ENCODE data around the gene CACNA1C. TPM values are rescaled to one million over a fixed set of nuclear protein-coding genes. Genes with fewer than 3 reads are reported as not detected.

CACNA1C gene
- total RNA-seq, 1 donor from 2014 or later: not detected

DNA sequence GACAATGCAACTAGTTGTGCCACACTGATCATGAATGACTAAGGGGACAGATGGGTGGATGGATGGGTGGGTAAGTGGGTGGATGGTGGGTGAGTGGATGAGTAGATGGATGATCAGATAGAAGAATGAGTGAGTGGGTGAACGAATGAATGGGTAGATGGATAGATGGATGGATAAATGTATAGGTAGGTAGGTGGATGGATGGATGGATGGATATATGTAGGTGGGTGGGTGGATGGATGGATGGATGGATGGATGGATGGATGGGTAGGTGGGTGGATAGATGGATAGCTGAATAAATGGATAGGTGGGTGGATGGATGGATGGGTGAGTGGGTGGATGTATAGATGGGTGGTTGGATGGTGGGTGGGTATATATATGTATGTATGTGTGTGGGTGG, 393.2 kb downstream of the CACNA1C start:
- no peak for DNase-seq (ENCODE audit: low read depth)

DNA sequence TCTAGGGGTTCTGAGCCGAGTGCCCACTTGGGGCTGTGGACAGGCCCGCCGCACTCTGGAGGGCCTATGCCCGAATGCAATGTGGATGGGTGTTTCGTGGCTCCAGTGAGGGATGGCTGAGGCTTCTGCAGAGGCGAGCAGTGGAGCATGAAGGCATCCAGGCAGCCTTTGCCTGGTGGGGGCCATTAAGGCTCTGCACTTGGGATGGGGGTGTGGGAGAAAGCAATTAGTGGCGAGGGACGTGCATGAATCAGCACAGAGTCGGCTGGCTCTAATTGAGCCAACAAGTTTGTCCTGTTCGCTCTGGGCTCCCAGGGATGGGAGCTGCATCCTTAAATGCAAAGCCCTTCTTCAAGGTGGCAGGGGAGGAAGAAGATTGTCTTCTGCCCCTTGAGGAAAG, 395.1 kb downstream of the CACNA1C start:
- no peak for DNase-seq (ENCODE audit: low read depth)

DNA sequence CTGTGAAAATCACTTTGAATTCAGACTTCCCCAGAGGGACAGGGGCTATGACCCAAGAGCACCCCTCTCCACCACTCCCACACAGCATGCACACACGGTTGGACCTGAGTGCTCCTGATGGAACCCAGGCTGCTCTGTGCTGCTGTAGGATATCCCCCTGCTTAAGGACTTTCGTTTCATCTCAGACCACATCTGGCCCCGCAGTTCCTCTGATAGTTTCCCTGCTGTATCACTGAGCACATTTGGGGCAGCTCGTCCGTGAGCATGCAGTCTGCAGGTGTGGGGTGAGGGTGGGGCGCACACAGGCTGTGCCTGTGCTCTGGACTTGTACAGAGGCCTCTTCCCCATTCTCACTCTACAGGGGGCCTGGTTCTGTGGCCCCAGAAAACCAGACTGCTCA, 396.8 kb downstream of the CACNA1C start:
- DNase-seq (ENCODE audit: low read depth): no peak

DNA sequence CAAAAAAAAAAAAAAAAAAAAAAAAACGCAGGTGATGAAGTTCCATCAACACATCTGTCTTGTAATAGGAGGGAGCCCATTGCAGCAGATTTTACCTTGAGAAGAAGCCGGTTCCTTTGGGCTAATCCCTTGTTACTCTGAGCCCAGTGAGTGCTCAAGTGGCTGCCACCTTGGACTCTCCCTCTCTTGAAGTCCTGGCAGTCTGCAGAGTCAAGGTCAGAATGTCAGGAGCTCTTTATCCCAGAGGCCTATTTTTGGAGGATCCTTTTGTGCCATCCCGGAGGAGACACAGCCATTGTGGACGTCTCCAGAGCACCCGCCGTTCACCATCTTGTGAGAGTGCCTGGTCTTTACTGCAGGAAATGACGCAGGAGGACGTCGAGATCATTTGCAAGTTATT, 397.8 kb downstream of the CACNA1C start:
- no peak for DNase-seq (ENCODE audit: low read depth)

DNA sequence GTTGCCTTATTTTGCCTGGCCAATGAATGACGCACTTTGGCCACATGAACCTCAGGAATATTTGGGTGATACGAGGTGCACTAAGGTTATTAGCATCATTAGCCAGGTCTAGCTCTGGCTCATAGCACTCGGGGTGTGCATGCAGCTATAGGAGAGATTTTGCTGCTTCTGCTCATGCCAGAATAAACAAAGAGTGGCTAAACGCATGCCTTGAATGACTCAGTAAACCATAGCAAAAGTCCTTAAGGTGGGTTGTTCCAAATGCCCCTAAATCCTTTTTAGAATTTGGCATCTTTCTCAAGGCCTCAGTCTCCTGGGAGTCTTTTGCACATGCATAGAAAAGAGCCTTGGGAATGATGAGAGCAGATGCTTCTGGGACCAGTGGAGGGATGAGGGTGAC, 398.2 kb downstream of the CACNA1C start:
- no peak for DNase-seq (ENCODE audit: low read depth)

DNA sequence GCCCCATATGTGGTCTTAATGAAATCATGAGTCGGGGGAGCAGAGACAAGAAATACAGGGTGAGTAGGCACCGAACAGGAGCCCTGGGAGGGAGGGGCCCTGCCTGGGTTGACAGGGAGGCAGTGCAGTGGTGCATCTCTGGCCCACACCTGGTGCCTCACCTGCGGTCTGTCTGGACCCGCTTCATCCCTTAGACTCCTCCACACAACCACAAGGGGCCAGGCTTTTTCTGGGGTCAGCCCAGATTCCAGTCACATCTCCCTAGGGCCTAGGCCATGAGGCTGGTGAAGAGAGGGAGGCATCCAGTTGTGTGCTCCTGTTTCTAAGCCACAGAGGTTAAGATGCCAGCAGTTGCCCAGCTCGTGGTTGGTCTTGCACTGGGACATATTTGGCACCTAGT, 398.7 kb downstream of the CACNA1C start:
- no peak for DNase-seq (ENCODE audit: low read depth)

DNA sequence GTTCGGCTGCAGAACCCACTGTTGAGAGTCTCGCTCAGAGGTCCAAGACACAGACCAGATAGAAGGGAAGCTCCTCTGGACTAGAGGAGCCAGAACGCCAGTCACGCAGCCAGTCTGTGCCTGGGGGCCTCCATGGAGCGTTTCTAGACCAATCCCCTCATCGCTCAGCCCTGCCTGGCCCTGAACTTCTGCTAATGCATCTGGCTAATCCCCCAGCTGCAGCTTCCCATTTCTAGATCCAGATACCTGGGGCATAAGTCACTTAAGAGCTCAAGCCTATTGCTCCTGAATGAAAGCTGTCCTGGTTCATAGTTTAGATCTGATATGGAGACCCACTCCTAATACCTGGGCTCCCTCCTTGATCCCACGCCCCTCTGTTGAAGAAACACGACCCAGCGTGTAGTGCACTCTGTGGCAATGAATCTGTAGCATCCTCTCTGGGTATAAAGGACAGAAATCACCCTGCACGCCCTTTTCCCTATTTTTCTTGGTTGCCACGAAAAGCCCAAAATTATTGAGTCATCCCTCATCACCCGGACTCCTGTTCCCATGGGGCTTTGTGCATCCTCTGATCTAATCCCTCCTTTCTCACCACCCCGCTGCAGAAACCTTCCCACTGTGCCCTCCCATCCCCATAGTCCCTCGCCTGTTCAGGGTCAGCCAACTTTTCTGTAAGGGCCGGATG, 400.4 kb downstream of the CACNA1C start:
- no peak for DNase-seq (ENCODE audit: low read depth)

DNA sequence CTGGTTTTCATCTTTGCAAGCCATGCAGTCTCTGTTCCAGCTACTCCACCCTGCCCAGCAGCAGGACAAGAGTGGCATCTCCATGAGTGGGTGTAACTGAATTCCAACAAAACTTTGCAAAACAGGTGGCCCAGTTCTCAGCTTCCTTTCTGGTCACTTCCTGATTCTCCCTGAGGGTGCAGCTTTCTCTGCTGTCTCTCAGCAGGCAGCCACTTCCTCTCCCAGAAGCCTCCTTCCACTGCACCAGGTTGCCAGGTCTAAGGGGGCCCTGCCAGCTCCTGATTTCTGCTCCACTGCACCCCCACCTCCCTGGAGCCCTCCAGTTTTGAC, 400.9 kb downstream of the CACNA1C start:
- DNase-seq (ENCODE audit: low read depth): no peak

DNA sequence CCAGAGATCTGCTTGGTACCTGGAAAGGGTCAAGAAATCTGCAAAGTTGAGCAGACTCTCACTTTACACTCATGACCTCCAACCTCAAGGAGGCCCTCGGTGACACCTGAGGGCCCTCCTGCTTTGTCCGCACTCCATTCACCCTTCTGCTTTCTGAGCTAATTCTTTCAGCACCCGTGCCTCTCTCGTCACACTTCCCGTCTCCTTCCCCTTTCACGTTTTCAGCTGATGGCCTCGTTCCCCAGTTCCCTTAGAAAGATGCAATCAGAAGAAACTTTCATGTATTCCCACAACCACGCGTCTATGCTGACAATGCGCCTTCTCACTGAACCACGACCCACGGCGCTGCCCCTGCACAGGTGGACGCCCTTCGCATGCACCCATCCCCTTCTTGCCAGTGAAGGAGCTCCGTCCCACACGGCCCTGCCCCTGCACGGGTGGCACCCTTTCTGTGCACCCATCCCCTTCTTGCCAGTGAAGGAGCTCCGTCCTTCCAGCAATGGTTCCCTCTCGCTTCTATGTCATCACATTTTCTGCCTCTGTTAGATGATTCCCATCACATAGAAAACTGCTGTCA, 401.9 kb downstream of the CACNA1C start:
- no peak for DNase-seq (ENCODE audit: low read depth)

DNA sequence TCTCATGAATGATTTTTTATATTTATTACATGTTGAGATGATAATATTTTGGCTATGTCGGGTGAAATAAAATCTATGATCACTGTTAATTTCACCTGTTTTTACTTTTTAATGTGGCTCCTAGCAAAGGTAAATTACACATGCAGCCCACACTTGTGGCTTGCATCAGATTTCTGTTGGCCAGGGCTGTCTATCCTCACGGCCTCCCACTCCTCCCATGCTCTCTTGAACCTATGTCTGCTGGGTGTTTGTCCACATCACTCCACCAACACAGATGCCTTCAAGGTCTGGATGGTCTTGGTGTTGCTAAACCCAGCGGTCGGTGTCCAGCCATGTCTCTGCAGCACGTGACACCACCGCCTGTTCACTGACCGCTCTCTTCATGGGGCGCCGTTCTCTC, 402.6 kb downstream of the CACNA1C start:
- no peak for DNase-seq (ENCODE audit: low read depth)

DNA sequence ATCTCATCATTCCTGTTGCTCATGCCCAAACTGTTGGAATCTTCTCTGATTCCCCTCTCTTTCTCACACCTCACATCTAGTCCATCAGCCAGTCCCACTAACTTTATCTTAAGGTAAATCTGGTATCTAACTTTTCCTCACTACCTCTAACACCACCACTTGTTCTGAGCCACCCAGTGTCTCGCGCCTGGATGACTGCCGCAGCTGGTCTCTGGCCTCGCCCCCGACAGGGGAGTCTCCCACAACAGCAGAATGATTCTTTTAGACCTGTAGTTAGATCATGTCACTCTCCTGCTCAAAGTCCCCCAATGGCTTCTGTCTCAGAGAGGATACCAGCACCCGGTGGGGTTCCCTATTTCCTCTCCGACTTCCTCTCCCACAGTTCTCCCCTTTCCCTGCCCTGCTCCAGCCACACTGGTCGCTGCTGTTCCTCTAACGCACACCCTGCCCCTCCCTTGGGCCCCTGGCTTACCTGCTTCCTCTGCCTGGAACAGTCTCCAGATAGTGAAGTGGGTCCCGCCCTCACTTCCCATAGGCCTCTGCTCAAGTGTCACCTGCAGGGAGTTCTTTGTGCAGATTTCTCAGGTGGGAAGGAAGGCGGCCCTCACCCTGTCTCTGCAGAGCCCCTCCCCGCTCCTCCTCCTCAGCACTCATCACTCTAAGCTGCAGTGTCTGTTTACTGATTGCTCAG, 403.5 kb downstream of the CACNA1C start:
- DNase-seq (ENCODE audit: low read depth): no peak

DNA sequence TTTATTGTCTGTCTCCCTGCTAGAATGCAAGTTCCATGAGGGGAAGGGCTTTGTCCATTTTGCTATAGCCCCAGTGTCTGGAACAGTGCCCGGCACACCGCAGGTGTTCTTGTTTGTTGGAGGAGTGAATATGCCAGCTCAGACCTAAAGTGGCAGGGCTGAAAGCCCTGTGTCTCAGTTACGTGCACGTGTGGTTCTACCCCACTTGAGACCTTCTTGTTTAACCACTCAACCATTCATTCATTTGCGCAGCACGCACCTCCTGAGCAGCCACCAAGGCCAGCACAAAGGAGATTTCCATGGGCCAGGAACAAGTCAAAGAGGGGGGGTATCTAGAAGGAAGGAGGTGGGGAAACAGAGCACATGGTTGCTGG, 404.0 kb downstream of the CACNA1C start:
- no peak for DNase-seq (ENCODE audit: low read depth)

DNA sequence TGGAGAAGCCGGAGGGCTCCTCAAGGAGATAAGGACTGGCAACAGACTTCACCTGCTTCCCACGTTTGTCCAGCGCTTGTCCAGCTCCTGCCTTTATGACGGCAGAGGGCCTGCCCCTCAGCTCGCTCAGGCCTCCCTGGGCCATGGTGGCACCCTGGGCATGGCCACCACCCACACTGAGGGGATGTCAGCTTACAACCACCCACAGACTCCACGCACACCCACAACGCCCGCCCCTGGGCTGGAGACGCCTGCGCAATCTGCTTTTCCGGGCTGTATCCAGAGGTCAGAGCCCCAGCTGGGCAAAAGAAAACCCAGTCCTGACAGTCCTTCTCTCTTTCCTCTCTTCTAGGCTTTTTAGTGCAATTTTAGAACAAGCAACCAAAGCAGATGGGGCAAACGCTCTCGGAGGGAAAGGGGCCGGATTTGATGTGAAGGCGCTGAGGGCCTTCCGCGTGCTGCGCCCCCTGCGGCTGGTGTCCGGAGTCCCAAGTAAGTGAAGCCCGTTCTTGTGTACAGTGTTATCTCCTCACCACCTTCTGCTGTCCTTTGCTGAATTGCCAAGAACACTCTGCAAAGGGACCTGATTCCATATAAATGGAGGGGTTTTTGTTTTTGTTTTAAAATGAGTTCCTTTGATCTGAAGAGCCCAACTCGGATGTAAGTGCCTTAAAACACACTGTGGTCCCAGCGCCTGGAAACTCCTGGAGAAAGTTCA, 404.6 kb downstream of the CACNA1C start:
- DNase-seq (ENCODE audit: low read depth): no peak

DNA sequence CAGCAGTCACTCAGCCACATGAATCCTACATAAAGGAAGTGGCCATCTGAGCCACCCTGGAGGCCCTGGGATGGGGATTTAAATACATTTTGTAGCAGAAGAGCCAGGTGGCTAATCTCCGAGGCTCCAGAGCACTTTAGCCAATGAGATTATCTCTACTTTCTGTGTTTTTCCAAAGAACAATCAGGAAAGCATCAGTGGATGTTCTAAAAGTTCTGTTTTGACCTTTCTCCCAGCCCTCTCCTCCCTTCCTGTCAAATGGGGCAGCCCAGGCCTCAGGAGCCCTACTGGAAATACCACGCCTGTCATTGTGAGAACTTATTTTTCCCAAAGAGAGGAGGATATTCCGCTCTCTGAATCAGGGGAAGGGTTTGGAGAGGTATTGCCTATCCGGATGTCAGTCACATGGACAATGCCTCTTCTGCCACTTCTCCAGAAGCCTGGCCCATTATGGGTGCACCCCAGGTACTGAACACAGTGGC, 405.2 kb downstream of the CACNA1C start:
- no peak for DNase-seq (ENCODE audit: low read depth)

DNA sequence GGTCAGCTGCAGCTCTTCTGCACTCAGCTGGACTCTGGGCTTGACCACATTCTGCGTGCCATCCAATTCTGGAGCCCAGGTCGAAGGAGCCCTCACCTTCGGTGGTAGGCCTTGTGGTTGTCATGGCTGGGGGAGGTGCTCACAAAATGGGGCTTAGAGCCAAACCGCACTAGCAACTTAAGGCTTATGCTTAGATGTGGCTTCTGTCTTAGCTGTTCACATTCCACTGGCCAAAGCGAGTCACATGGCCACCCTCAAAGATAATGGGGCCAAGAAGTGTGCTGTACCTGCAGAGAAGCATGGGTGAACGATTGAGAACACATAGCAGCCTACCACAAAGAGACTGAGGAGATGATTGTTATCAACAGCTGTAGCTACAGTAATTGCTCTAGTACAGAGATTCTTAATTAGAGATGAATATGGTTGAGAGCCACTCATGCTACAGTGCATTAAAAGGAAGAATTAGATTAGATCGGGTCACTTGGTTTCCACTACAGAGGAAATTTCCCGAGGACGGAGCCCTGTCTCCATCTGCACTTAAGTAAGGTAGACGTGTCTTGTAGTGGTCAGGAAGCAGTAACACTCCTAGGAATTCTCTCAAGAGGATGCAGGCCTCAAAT, 407.4 kb downstream of the CACNA1C start:
- DNase-seq (ENCODE audit: low read depth): no peak

DNA sequence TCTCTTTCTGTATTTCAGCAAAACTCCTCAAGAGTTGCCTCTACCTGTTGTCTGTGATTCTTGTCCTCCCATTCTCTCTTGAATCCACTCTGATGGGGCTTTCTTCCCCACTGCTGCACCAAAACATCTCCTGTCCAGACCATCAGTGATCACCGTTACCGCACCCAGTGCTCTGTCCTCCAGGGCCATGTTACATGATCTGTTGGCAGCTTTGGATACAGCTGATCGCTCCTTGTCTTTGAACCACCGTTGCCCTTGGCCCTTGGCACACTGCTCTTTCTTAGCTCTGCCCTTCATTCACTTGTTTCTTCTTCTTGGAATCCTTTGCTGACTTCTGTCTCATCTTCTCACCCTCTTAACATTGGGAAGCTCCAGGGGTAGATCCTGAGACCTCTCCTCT, 408.3 kb downstream of the CACNA1C start:
- DNase-seq (ENCODE audit: low read depth): no peak

DNA sequence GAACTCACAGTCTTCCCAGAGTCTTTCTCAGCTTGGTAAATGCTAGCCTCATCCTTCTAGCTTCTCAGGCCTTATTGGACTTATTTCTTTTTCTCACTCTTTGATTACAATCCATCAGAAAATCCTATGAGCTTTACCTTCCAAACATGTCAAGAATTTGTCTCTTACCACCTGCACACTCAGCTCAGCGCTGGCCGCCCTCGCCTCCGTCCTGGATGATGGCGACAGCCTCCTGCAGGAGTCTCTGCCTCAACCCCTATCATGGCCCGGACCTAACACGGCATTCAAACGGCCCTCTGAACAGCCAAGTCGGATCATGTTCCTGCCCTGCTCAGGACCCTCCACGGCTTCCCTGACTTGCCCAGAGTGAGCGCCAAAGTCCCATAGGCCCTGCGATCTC, 408.9 kb downstream of the CACNA1C start:
- no peak for DNase-seq (ENCODE audit: low read depth)

DNA sequence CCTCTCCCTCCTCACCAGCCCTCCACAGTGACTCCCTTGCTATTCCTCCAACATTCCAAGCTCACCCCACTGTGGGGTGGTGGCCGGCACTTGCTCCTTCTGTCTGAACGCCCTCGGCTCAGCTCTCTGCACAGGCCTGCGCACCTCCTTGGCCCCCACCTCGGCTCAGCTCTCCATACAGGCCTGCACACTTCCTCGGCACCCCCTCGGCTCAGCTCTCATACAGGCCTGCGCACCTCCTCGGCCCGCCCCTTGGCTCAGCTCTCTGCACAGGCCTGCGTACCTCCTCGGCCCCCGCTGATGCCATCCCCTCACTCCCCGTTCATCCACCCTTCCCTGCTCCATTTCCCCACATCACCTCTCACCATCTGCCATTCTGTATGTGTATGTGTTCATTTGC, 409.3 kb downstream of the CACNA1C start:
- no peak for DNase-seq (ENCODE audit: low read depth)

DNA sequence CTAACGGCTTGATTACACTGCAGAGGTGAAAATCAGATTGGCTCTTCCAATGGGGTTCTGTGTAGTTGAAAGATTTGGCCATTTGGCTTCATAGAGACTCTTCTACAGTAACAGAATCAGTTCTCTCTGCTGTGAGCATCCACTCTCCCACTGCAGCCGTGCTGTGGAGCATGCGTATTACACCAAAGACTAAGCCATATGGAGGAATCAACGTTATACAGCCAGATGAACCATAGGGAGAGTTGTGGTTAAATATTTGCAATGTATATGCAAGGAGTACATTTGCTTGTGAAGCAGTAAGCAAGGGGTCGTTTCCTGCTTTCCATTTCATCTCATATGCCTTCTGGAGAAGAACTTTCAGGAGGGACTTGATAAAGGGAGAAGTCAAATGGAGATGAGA, 410.9 kb downstream of the CACNA1C start:
- no peak for DNase-seq (ENCODE audit: low read depth)

DNA sequence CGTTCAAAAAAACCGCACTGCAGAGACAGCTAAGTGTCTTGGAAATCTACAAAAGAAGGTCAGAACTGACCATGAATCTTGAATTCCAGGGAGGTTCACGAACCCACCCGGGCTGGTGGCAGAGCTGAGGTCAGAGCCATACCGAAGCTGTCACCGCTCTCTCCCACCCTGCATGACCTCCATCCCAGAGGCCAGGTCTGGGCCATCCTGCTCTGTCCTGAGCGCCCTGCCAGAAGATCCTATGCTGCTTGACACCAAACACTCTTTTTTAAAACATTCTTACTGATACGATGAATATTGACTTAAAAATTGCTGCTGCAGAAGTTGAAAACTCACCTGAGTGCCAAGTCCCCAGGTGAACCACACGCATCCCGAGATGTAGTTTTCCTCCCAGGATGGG, 412.9 kb downstream of the CACNA1C start:
- DNase-seq (ENCODE audit: low read depth): no peak

DNA sequence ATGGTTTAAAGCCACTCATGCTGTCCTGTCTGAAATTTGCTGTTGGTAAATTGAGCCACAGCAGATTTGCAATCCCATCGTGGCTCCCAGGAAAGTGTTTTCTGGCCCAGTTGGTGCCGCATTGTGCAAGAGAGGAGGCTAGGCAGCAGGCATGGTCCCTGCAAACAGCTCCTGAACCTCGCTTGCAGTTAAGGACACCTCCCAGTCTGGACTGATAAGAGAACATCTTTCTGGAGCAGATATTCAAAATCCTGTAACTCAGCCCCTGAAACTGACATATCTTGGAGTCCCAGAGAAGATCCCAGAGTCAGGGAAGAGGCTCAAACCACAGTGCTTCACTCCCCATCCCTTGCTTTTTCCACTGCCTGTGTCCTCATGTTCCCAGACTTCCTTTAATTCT, 413.4 kb downstream of the CACNA1C start:
- DNase-seq (ENCODE audit: low read depth): no peak

Measured in myocyte (in vitro differentiated cells).